ENCODE results near the gene OR4D1. TPM values are rescaled to one million over a fixed set of nuclear protein-coding genes. Genes with fewer than 3 reads are reported as not detected.

OR4D1 gene
- total and polyA plus RNA-seq, 2 donors (not counting 1 experiment from before 2014, with no cell fraction given), result not detected

- Histone ChIP-seq H3K4me1 (ENCODE audit: control insufficient read depth, extremely low read depth, insufficient read depth, low read length) (no peaks in the 10 kb centered on the region), H3K36me3 (ENCODE audit: control insufficient read depth, insufficient read depth, low read length) (no peaks in the 10 kb centered on the region), H3K79me2 (ENCODE audit: control insufficient read depth, insufficient read depth, low read length) (no peaks in the 10 kb centered on the region), H3K9me3 (ENCODE audit: control insufficient read depth, insufficient read depth, low read depth, low read length) (no peaks in the 10 kb centered on the region), H3K4me2 (ENCODE audit: extremely low read depth, insufficient read depth, low read length) (no peak overlapping the region), H3K4me3 (replicated peaks in 1 of 4; ENCODE audit: control extremely low read depth in 1 of 4, insufficient read depth in 1 of 4, low read depth in 3 of 4, low read length in 4 of 4) (no peak overlapping the region), H2AFZ (ENCODE audit: low read length) (no peak overlapping the region), H3K27me3 (ENCODE audit: control insufficient read depth, insufficient read depth, low read length) (no peaks in the 10 kb centered on the region), H3K9ac (ENCODE audit: insufficient read depth, low read length) (no peak overlapping the region), H4K20me1 (ENCODE audit: control insufficient read depth, extremely low read depth, insufficient read depth, low read length) (no peaks in the 10 kb centered on the region), H3K27ac (ENCODE audit: insufficient read depth, low read length) (no peak overlapping the region)
- DNase-seq (ENCODE audit: low read depth in 2 of 2), result peak; percentile 20 to 28
- TF ChIP-seq, protein P1, sequence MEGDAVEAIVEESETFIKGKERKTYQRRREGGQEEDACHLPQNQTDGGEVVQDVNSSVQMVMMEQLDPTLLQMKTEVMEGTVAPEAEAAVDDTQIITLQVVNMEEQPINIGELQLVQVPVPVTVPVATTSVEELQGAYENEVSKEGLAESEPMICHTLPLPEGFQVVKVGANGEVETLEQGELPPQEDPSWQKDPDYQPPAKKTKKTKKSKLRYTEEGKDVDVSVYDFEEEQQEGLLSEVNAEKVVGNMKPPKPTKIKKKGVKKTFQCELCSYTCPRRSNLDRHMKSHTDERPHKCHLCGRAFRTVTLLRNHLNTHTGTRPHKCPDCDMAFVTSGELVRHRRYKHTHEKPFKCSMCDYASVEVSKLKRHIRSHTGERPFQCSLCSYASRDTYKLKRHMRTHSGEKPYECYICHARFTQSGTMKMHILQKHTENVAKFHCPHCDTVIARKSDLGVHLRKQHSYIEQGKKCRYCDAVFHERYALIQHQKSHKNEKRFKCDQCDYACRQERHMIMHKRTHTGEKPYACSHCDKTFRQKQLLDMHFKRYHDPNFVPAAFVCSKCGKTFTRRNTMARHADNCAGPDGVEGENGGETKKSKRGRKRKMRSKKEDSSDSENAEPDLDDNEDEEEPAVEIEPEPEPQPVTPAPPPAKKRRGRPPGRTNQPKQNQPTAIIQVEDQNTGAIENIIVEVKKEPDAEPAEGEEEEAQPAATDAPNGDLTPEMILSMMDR (conservative IDR thresholded peaks at IDR 0.05 in 1 of 2, IDR thresholded peaks at IDR 0.05 in 1 of 2; ENCODE audit: low read depth in 1 of 2, low read length in 2 of 2), result peak; percentile 26 to 56
- TF ChIP-seq EZH2 (IDR thresholded peaks at IDR 0.05; ENCODE audit: low read length, missing control alignments), result no peak
Observed at GRCh38 chr17:58200024-58200633, 51.9 kb downstream of the OR4D1 start.

DNA sequence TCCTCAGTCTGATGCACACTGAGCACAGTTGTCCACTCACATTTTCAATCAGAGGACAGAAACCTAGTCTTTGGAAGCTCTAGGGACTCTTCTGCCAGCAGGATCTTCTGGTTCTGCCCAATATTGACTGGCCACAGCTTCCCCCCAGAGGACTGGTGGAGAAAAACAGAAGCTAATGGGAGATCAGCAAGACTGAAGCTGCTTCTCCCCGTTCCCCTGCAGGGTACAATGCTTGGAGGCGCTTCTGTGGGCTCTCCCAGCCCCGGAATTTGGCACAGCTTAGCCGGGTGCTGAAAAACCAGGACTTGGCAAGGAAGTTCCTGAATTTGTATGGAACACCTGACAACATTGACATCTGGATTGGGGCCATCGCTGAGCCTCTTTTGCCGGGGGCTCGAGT lies 54.7 kb downstream of the OR4D1 start:
- Histone ChIP-seq H3K36me3 (ENCODE audit: control insufficient read depth, insufficient read depth, low read length) (peaks cover 3% of the 10 kb centered on the region), H3K4me2 (ENCODE audit: extremely low read depth, insufficient read depth, low read length) (no peak overlapping the region), H3K27ac (ENCODE audit: insufficient read depth, low read length) (no peak overlapping the region), H3K79me2 (ENCODE audit: control insufficient read depth, insufficient read depth, low read length) (no peaks in the 10 kb centered on the region), H3K4me1 (ENCODE audit: control insufficient read depth, extremely low read depth, insufficient read depth, low read length) (no peaks in the 10 kb centered on the region), H3K9me3 (ENCODE audit: control insufficient read depth, insufficient read depth, low read depth, low read length) (no peaks in the 10 kb centered on the region), H4K20me1 (ENCODE audit: control insufficient read depth, extremely low read depth, insufficient read depth, low read length) (no peaks in the 10 kb centered on the region), H3K4me3 (replicated peaks in 1 of 4; ENCODE audit: control extremely low read depth in 1 of 4, insufficient read depth in 1 of 4, low read depth in 3 of 4, low read length in 4 of 4) (no peak overlapping the region), H3K9ac (ENCODE audit: insufficient read depth, low read length) (no peak overlapping the region), H2AFZ (ENCODE audit: low read length) (no peak overlapping the region), H3K27me3 (ENCODE audit: control insufficient read depth, insufficient read depth, low read length) (no peaks in the 10 kb centered on the region)
- no peak for DNase-seq (ENCODE audit: low read depth in 2 of 2)
- no peak for TF ChIP-seq EZH2 (IDR thresholded peaks at IDR 0.05; ENCODE audit: low read length, missing control alignments)
- TF ChIP-seq, protein P1 (conservative IDR thresholded peaks at IDR 0.05 in 1 of 2, IDR thresholded peaks at IDR 0.05 in 1 of 2; ENCODE audit: low read depth in 1 of 2, low read length in 2 of 2), result no peak

GRCh38 chr17:58204796-58205195 lies 56.6 kb downstream of the OR4D1 start:
- H3K4me1 ChIP-seq (ENCODE audit: control insufficient read depth, extremely low read depth, insufficient read depth, low read length), result no peaks in the 10 kb centered on the region
- no peak overlapping the region for H3K9ac ChIP-seq (ENCODE audit: insufficient read depth, low read length)
- H2AFZ ChIP-seq (ENCODE audit: low read length), result no peak overlapping the region
- no peak overlapping the region for H3K27ac ChIP-seq (ENCODE audit: insufficient read depth, low read length)
- peak in 1 of 2 donors; percentile 21 for DNase-seq (ENCODE audit: low read depth in 2 of 2)
- no peak overlapping the region for H3K4me2 ChIP-seq (ENCODE audit: extremely low read depth, insufficient read depth, low read length)
- H4K20me1 ChIP-seq (ENCODE audit: control insufficient read depth, extremely low read depth, insufficient read depth, low read length), result no peaks in the 10 kb centered on the region
- H3K27me3 ChIP-seq (ENCODE audit: control insufficient read depth, insufficient read depth, low read length), result no peaks in the 10 kb centered on the region
- H3K36me3 ChIP-seq (ENCODE audit: control insufficient read depth, insufficient read depth, low read length), result peaks cover 3% of the 10 kb centered on the region
- TF ChIP-seq, protein P1 (conservative IDR thresholded peaks at IDR 0.05 in 1 of 2, IDR thresholded peaks at IDR 0.05 in 1 of 2; ENCODE audit: low read depth in 1 of 2, low read length in 2 of 2), result no peak
- TF ChIP-seq EZH2 (IDR thresholded peaks at IDR 0.05; ENCODE audit: low read length, missing control alignments), result no peak
- H3K9me3 ChIP-seq (ENCODE audit: control insufficient read depth, insufficient read depth, low read depth, low read length), result no peaks in the 10 kb centered on the region
- H3K4me3 ChIP-seq (replicated peaks in 1 of 4; ENCODE audit: control extremely low read depth in 1 of 4, insufficient read depth in 1 of 4, low read depth in 3 of 4, low read length in 4 of 4), result no peak overlapping the region
- no peaks in the 10 kb centered on the region for H3K79me2 ChIP-seq (ENCODE audit: control insufficient read depth, insufficient read depth, low read length)

Measured in fibroblast of lung (primary cell).